Ishikawa (cell line): ENCODE results near the gene ITGBL1.

Source experiments
- CEBPB ChIP-seq: IDR thresholded peaks from 2 replicates; pipeline ENCODE4 v1.6.1; 2012
- CREB1 ChIP-seq: IDR thresholded peaks from 2 replicates; pipeline ENCODE4 v1.6.1; 2012; ENCODE audit warnings: low read depth
- EGR1 ChIP-seq: IDR thresholded peaks from 2 replicates; pipeline ENCODE4 v1.6.1; 2012
- EP300 ChIP-seq: IDR thresholded peaks from 2 replicates; pipeline ENCODE4 v1.6.1; 2012; ENCODE audit warnings: borderline replicate concordance
- FOXM1 ChIP-seq: IDR thresholded peaks from 2 replicates; pipeline ENCODE4 v1.6.1; 2012; ENCODE audit warnings: low read depth, borderline replicate concordance
- NFIC ChIP-seq: IDR thresholded peaks from 2 replicates; pipeline ENCODE4 v1.6.1; 2012
- RAD21 ChIP-seq: IDR thresholded peaks from 2 replicates; pipeline ENCODE4 v1.6.1; 2012; ENCODE audit warnings: low read depth
- TAF1 ChIP-seq: IDR thresholded peaks from 2 replicates; pipeline ENCODE4 v1.6.1; 2012; ENCODE audit warnings: low read depth, mild to moderate bottlenecking
- TCF12 ChIP-seq: IDR thresholded peaks from 2 replicates; pipeline ENCODE4 v1.6.1; 2012; ENCODE audit warnings: low read depth
- TEAD4 ChIP-seq: IDR thresholded peaks from 2 replicates; pipeline ENCODE4 v1.6.1; 2012
- YY1 ChIP-seq: IDR thresholded peaks from 2 replicates; pipeline ENCODE4 v1.6.1; 2012; ENCODE audit warnings: low read depth
- ZBTB7A ChIP-seq: IDR thresholded peaks from 2 replicates; pipeline ENCODE4 v1.6.1; 2012; ENCODE audit warnings: low read depth
- TF ChIP-seq, protein P1 (sequence below): IDR thresholded peaks from 2 replicates; pipeline ENCODE4 v1.6.1; 2012
- TF ChIP-seq, protein P2 (sequence below): IDR thresholded peaks from 2 replicates; pipeline ENCODE4 v1.6.1; 2012
- TF ChIP-seq, protein P3 (sequence below): IDR thresholded peaks from 2 replicates; pipeline ENCODE4 v1.6.1; 2012; ENCODE audit warnings: low read depth, mild to moderate bottlenecking

ITGBL1 gene

DNA sequence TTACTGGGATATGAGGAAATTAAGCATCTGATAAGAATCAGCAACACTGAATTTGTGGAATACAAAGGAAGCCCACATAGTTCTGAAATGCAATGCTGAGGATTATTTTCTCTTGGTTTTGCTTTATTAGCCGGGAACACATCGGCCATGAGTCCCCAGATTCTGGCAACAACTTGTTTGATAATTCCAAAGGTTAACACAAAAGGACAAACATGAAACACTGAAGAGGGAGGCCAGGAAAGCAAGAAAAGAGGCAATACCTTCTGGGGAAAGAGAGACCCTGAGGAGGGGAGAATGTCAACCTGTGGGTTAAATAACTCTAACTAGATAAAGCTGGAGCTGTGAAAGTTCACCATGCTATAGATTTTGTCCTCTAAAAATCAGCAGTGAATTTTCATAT lies 285.9 kb downstream of the ITGBL1 start:
- TF ChIP-seq TAF1 (no peak), RAD21 (no peak), EGR1 (no peak), CREB1 (no peak), EP300 (no peak), ZBTB7A (no peak), YY1 (no peak), TCF12 (no peak), NFIC (no peak), CEBPB (no peak), FOXM1 (no peak), TEAD4 (no peak)
- TF ChIP-seq, protein P1, sequence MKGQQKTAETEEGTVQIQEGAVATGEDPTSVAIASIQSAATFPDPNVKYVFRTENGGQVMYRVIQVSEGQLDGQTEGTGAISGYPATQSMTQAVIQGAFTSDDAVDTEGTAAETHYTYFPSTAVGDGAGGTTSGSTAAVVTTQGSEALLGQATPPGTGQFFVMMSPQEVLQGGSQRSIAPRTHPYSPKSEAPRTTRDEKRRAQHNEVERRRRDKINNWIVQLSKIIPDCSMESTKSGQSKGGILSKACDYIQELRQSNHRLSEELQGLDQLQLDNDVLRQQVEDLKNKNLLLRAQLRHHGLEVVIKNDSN, result no peak
- TF ChIP-seq, protein P2, sequence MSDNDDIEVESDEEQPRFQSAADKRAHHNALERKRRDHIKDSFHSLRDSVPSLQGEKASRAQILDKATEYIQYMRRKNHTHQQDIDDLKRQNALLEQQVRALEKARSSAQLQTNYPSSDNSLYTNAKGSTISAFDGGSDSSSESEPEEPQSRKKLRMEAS, result no peak
- TF ChIP-seq, protein P3, sequence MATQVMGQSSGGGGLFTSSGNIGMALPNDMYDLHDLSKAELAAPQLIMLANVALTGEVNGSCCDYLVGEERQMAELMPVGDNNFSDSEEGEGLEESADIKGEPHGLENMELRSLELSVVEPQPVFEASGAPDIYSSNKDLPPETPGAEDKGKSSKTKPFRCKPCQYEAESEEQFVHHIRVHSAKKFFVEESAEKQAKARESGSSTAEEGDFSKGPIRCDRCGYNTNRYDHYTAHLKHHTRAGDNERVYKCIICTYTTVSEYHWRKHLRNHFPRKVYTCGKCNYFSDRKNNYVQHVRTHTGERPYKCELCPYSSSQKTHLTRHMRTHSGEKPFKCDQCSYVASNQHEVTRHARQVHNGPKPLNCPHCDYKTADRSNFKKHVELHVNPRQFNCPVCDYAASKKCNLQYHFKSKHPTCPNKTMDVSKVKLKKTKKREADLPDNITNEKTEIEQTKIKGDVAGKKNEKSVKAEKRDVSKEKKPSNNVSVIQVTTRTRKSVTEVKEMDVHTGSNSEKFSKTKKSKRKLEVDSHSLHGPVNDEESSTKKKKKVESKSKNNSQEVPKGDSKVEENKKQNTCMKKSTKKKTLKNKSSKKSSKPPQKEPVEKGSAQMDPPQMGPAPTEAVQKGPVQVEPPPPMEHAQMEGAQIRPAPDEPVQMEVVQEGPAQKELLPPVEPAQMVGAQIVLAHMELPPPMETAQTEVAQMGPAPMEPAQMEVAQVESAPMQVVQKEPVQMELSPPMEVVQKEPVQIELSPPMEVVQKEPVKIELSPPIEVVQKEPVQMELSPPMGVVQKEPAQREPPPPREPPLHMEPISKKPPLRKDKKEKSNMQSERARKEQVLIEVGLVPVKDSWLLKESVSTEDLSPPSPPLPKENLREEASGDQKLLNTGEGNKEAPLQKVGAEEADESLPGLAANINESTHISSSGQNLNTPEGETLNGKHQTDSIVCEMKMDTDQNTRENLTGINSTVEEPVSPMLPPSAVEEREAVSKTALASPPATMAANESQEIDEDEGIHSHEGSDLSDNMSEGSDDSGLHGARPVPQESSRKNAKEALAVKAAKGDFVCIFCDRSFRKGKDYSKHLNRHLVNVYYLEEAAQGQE, result no peak

DNA sequence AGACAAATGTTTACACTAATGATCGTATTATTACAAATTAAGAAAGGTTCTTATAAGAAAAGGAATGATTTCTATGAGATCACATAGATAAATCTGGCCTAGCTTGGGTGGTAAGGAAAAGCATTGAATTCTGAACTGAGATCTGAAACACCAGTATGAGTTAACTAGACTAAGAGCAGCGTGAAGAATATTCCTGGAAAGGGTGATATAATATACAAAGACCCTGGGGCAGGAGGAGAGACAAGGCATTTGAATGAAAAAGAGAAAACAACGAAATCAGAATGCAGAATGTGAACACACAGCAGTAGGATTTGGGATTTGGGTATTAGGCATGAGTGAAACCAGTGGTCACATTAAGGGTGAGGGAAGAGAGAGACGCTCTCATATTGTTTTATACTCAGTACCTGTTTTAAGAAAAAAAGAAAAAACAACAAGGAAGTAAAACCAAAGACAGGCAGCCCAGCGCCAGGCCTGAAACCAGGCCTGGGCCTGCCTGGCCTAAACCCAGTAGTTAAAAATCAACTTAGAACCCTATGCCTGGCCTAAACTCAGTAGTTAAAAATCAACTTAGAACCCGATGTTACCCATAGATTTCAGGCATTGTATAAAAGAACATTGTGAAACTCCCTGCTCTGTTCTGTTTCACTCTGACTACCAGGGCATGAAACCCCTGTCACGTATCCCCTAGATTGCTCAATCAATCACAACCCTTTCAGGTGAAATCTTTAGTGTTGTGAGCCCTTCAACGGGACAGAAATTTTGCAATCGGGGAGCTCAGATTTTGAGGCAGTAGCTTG lies 287.1 kb downstream of the ITGBL1 start:
- TF ChIP-seq EP300 (no peak), TAF1 (no peak)

DNA sequence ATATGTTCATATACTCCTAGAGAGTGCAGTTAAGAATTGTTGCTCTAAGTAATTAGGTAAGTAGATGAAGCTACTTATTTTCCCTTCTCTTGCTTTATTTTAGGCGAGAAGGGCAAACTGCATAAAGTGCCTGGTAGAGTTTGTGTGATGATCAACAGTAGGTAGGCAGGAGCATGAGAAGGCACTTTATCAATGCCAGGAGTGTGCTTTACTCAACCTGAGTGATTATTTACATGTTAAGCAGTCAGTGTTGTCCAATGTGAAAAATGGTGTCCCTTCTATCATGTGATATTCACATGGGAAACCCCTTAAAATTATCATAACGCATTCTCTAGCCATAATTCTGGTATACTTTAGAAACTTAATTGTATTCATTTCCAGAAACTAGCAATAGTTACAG lies 294.0 kb downstream of the ITGBL1 start:
- no peak for TF ChIP-seq NFIC
- TF ChIP-seq ZBTB7A, result no peak
- TF ChIP-seq TCF12, result no peak
- TF ChIP-seq TEAD4, result no peak
- TF ChIP-seq EGR1, result no peak

DNA sequence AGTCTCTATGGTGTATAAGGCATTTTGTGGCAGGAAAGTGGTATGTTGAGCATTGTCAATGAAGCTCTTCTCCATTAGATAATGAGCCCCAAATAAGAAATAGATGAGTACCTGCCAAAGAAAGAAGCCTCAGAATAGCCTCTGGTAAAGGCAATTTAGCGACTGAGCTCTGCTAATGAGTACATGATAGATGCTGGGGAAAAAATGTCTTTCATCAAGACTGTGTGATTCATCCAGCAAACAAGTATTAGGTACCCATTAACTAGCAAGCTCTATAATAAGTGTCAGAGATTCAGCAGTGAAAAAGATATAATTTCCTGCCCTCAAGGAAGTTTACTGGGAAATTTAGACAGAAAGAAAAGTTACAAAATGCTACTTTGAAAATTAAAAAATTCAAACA lies 294.6 kb downstream of the ITGBL1 start:
- TF ChIP-seq, protein P2, result no peak
- no peak for TF ChIP-seq NFIC
- TF ChIP-seq, protein P3, result no peak
- TF ChIP-seq EP300, result no peak
- no peak for TF ChIP-seq FOXM1
- no peak for TF ChIP-seq TCF12
- no peak for TF ChIP-seq CEBPB
- TF ChIP-seq CREB1, result no peak
- TF ChIP-seq ZBTB7A, result no peak
- TF ChIP-seq RAD21, result no peak
- no peak for TF ChIP-seq TAF1
- TF ChIP-seq EGR1, result no peak
- TF ChIP-seq, protein P1, result no peak
- no peak for TF ChIP-seq YY1
- TF ChIP-seq TEAD4, result no peak

DNA sequence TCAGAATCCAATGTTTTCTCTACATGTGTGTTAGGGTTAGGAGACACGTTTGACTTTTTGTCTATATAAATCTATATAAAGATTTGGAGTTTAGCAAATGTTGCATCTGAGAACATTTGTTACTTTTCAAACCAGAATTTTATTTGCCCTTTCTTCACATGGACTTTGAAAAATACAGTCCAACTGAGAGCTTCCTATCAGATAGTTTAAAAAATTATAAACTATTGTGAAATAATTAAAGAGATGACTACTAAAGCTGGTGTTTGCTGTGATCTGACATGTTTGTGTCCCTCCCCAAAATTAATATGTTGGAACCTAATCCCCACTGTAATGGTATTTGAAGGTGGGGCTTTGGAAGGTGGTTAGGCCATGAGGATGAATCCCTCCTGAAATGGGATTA lies 297.1 kb downstream of the ITGBL1 start:
- TF ChIP-seq NFIC, result no peak
- TF ChIP-seq CREB1, result no peak
- TF ChIP-seq EGR1, result no peak
- TF ChIP-seq, protein P2, result no peak
- no peak for TF ChIP-seq RAD21

DNA sequence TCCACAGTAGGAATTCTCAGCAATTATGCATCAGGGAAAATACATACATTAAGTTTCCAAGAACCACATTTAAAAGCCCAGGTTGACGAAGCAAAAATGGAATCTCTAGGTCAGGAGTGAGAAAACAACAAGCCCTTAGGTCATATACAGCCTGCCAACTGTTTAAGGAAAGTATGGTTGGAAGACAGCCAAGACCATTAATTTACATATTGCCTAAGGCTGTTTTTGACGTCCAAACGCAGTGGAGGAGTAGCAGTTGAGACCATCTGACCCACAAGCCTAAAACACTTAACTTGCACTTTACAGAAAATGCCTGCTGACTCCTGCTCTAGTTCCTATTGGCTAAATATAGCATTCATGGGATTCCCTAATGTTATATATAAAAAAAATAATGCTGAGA lies 299.0 kb downstream of the ITGBL1 start:
- TF ChIP-seq ZBTB7A, result no peak
- no peak for TF ChIP-seq TEAD4
- TF ChIP-seq, protein P2, result no peak
- TF ChIP-seq FOXM1, result no peak
- no peak for TF ChIP-seq TAF1
- TF ChIP-seq, protein P1, result no peak
- TF ChIP-seq RAD21, result no peak
- TF ChIP-seq YY1, result no peak
- no peak for TF ChIP-seq CREB1
- no peak for TF ChIP-seq EP300
- TF ChIP-seq, protein P3, result no peak
- no peak for TF ChIP-seq NFIC
- TF ChIP-seq TCF12, result no peak
- no peak for TF ChIP-seq CEBPB
- TF ChIP-seq EGR1, result no peak
